H1 (cell line): Measurements from ENCODE around the gene CHI3L1. TPM values are rescaled to one million over a fixed set of nuclear protein-coding genes. Genes with fewer than 3 reads are reported as not detected.

Experiments used
- CTCF ChIA-PET: fragments of 300-600 bp; sonication (Branson Sonifier 250); formaldehyde crosslinking; loops from one replicate; lab custom pipeline; 2021; ENCODE audit not compliant: partially characterized antibody; lab: Charles Lee
- POLR2A ChIA-PET: fragments of 300-600 bp; sonication (Branson Sonifier 250); formaldehyde crosslinking; loops from one replicate; lab custom pipeline; 2021; ENCODE audit warnings: inconsistent platforms; ENCODE audit not compliant: partially characterized antibody; lab: Charles Lee
- DNase-seq, 2 experiments: peaks; one replicate each; pipeline versions ENCODE4 v3.0.0 to v3.0.0-alpha.2; 2010 to 2022; ENCODE audit warnings: low spot score in 2 of 2, low read depth in 1 of 2, mixed read lengths in 1 of 2
- FAIRE-seq: peaks from 2 replicates; lab custom pipeline; 2011; peaks lifted over from hg19 to GRCh38; lab: Jason Lieb, UNC
- H2AFZ ChIP-seq: 2 replicates; pipeline ENCODE4 v1.8.1; 2012; ENCODE audit warnings: low read length, inconsistent platforms
- H2AK5ac ChIP-seq: 2 replicates; pipeline ENCODE4 v1.6.1; 2013; ENCODE audit warnings: low read depth, low read length
- H2BK120ac ChIP-seq: replicated peaks from 2 replicates; pipeline ENCODE3; 2013; ENCODE audit warnings: low read depth, low read length, inconsistent platforms
- H2BK12ac ChIP-seq: 2 replicates; pipeline ENCODE4 v1.6.1; 2013; ENCODE audit warnings: low read depth, low read length
- H2BK15ac ChIP-seq: 2 replicates; pipeline ENCODE4 v1.6.1; 2013; ENCODE audit warnings: low read length
- H2BK20ac ChIP-seq: 2 replicates; pipeline ENCODE4 v1.6.1; 2013; ENCODE audit warnings: low read length
- H2BK5ac ChIP-seq: 2 replicates; pipeline ENCODE4 v1.6.1; 2013; ENCODE audit warnings: low read depth, low read length
- H3K14ac ChIP-seq: 2 replicates; pipeline ENCODE4 v1.6.1; 2013; ENCODE audit warnings: inconsistent platforms; ENCODE audit not compliant: insufficient read length
- H3K18ac ChIP-seq: 2 replicates; pipeline ENCODE4 v1.6.1; 2013; ENCODE audit warnings: low read length; ENCODE audit errors: extremely low read depth
- H3K23ac ChIP-seq: 2 replicates; pipeline ENCODE4 v1.6.1; 2013; ENCODE audit warnings: inconsistent platforms; ENCODE audit not compliant: insufficient read length
- H3K23me2 ChIP-seq: 2 replicates; pipeline ENCODE4 v1.6.1; 2013; ENCODE audit warnings: low read depth, low read length
- H3K27ac ChIP-seq: 2 replicates; pipeline ENCODE4 v1.6.1; 2011; ENCODE audit warnings: low read depth, low read length, inconsistent platforms
- H3K27me3 ChIP-seq, 4 experiments: replicated peaks in 1 of 4; 1 replicate in 1 of 4; 2 replicates in 3 of 4; pipeline versions ENCODE4 v1.6.1 to v1.8.1; 2011 to 2013; ENCODE audit warnings: low read length in 3 of 4, mild to moderate bottlenecking in 3 of 4, inconsistent platforms in 2 of 4, mixed read lengths in 2 of 4, moderate library complexity in 1 of 4; ENCODE audit not compliant: control insufficient read depth in 3 of 4, insufficient read depth in 3 of 4; ENCODE audit errors: extremely low read depth in 1 of 4
- H3K36me3 ChIP-seq, 4 experiments: 2 replicates each; pipeline versions ENCODE4 v1.6.1 to v1.8.1; 2011 to 2013; ENCODE audit warnings: mild to moderate bottlenecking in 4 of 4, low read length in 3 of 4, moderate library complexity in 2 of 4, control low read depth in 1 of 4, inconsistent platforms in 1 of 4; ENCODE audit not compliant: insufficient read depth in 4 of 4, control insufficient read depth in 2 of 4
- H3K4ac ChIP-seq: replicated peaks from 2 replicates; pipeline ENCODE3; 2013; ENCODE audit warnings: low read length, low read depth, mixed read lengths, inconsistent platforms; ENCODE audit not compliant: insufficient read length
- H3K4me1 ChIP-seq, 4 experiments: replicated peaks in 1 of 4; 1 replicate in 1 of 4; 2 replicates in 3 of 4; pipeline versions ENCODE4 v1.6.1 to v1.8.1; 2011 to 2013; ENCODE audit warnings: low read length in 3 of 4, inconsistent platforms in 2 of 4, mixed read lengths in 1 of 4; ENCODE audit not compliant: insufficient read depth in 4 of 4, control insufficient read depth in 3 of 4
- H3K4me2 ChIP-seq, 2 experiments: 2 replicates each; pipeline versions ENCODE4 v1.6.1 to v1.8.1; 2011 to 2013; ENCODE audit warnings: low read depth in 2 of 2, low read length in 2 of 2, control low read depth in 1 of 2, inconsistent platforms in 1 of 2, mild to moderate bottlenecking in 1 of 2; ENCODE audit not compliant: insufficient read depth in 1 of 2
- H3K4me3 ChIP-seq, 4 experiments: fragments of 200-600, 300-600 bp in 1 of 4; sonication (generic), shearing (Covaris generic), sonication (Bioruptor Twin) in 1 of 4; 2 replicates each; pipeline versions ENCODE4 v1.5.1 to v1.8.1; 2011 to 2016; ENCODE audit warnings: low read length in 4 of 4, low read depth in 3 of 4, control low read depth in 2 of 4, inconsistent platforms in 2 of 4, mild to moderate bottlenecking in 2 of 4, mixed read lengths in 1 of 4, moderate library complexity in 1 of 4; ENCODE audit not compliant: insufficient read depth in 2 of 4; ENCODE audit errors: extremely low read depth in 1 of 4
- H3K56ac ChIP-seq: replicated peaks from 2 replicates; pipeline ENCODE3; 2013; ENCODE audit warnings: low read depth, mild to moderate bottlenecking, mixed read lengths, low read length, inconsistent platforms; ENCODE audit not compliant: insufficient read length
- H3K79me1 ChIP-seq: 2 replicates; pipeline ENCODE4 v1.6.1; 2013; ENCODE audit warnings: low read depth, low read length, control low read depth
- H3K79me2 ChIP-seq, 2 experiments: 2 replicates each; pipeline versions ENCODE4 v1.6.1 to v1.8.1; 2012 to 2013; ENCODE audit warnings: low read length in 2 of 2, mild to moderate bottlenecking in 2 of 2, inconsistent platforms in 1 of 2; ENCODE audit not compliant: insufficient read depth in 2 of 2, control insufficient read depth in 1 of 2
- H3K9ac ChIP-seq, 4 experiments: replicated peaks in 1 of 4; 1 replicate in 1 of 4; 2 replicates in 3 of 4; pipeline versions ENCODE4 v1.6.1 to v1.8.1; 2011 to 2013; ENCODE audit warnings: low read depth in 3 of 4, low read length in 3 of 4, control low read depth in 2 of 4, mild to moderate bottlenecking in 2 of 4, moderate library complexity in 2 of 4, inconsistent platforms in 1 of 4; ENCODE audit errors: extremely low read depth in 1 of 4
- H3K9me3 ChIP-seq, 2 experiments: 2 replicates each; pipeline versions ENCODE4 v1.6.1 to v1.8.1; 2012 to 2013; ENCODE audit warnings: mild to moderate bottlenecking in 2 of 2, moderate library complexity in 2 of 2, control low read depth in 1 of 2, inconsistent platforms in 1 of 2, low read depth in 1 of 2, low read length in 1 of 2, mixed read lengths in 1 of 2; ENCODE audit not compliant: insufficient read depth in 2 of 2
- H4K20me1 ChIP-seq, 2 experiments: replicated peaks in 1 of 2; 2 replicates each; pipeline versions ENCODE3 to v1.8.1; 2011 to 2013; ENCODE audit warnings: inconsistent platforms in 2 of 2, low read length in 2 of 2, mild to moderate bottlenecking in 1 of 2; ENCODE audit not compliant: insufficient read depth in 2 of 2, control insufficient read depth in 1 of 2
- H4K5ac ChIP-seq: 2 replicates; pipeline ENCODE4 v1.6.1; 2013; ENCODE audit warnings: low read length, low read depth, mixed read lengths, inconsistent platforms; ENCODE audit not compliant: insufficient read length
- H4K8ac ChIP-seq: 2 replicates; pipeline ENCODE4 v1.8.0; 2013; ENCODE audit warnings: mild to moderate bottlenecking, moderate library complexity, low read length, inconsistent platforms; ENCODE audit not compliant: insufficient read depth; ENCODE audit errors: extremely low read depth
- H4K91ac ChIP-seq: replicated peaks from 2 replicates; pipeline ENCODE3; 2013; ENCODE audit warnings: low read length, mixed read lengths, inconsistent platforms; ENCODE audit not compliant: insufficient read length
- E2F6 ChIP-seq: IDR thresholded peaks from 2 replicates; pipeline ENCODE4 v1.6.1; 2012; ENCODE audit warnings: inconsistent platforms
- KDM5A ChIP-seq: fragments of 200-600 bp; IDR thresholded peaks from 2 replicates; pipeline ENCODE4 v1.7.1; 2012; ENCODE audit warnings: mild to moderate bottlenecking, low read length, inconsistent platforms, mixed read lengths
- NANOG ChIP-seq: IDR thresholded peaks from 2 replicates; pipeline ENCODE4 v1.6.1; 2011; ENCODE audit warnings: low read length, low read depth, mild to moderate bottlenecking, inconsistent platforms; ENCODE audit not compliant: insufficient read depth, poor library complexity, severe bottlenecking
- POLR2A ChIP-seq, 2 experiments: IDR thresholded peaks; 1 replicate in 1 of 2; 2 replicates in 1 of 2; pipeline ENCODE4 v1.6.1; 2011; ENCODE audit warnings: low read depth in 2 of 2, low read length in 2 of 2, mild to moderate bottlenecking in 2 of 2; ENCODE audit errors: control extremely low read depth in 1 of 2
- RNF2 ChIP-seq: fragments of 200-900, 300-1000 bp; sonication (generic); IDR thresholded peaks from 2 replicates; pipeline ENCODE4 v1.7.1; 2016; ENCODE audit warnings: borderline replicate concordance, low read depth, mild to moderate bottlenecking, antibody characterized with exemption, low read length; ENCODE audit not compliant: poor library complexity, severe bottlenecking; ENCODE audit errors: missing control alignments
- WGBS, 2 experiments: shearing (Covaris generic) in 1 of 2; methylation state at CpG; one replicate each; pipeline versions ENCODE4 v1.1.6 to v1.1.7; 2013 to 2015; ENCODE audit warnings: low lambda C conversion rate in 2 of 2, mixed read lengths in 2 of 2, inconsistent platforms in 1 of 2, low coverage in 1 of 2, missing lambda C conversion rate in 1 of 2; ENCODE audit not compliant: insufficient replicate concordance in 2 of 2, insufficient coverage in 1 of 2, insufficient read length in 1 of 2; ENCODE audit errors: extremely low coverage in 1 of 2, missing lambda C conversion rate in 1 of 2; 5-methylcytosine and 5-hydroxymethylcytosine counted together
- polyA plus RNA-seq, 7 experiments: library from polyadenylated mRNA; depleted of rRNA in 3 of 7; stranded (reverse) in 5 of 7; unstranded in 2 of 7; fragments of >200 nt in 5 of 7; fragments of 200-250 nt in 2 of 7; gene quantifications; 1 replicate in 5 of 7; 2 replicates in 1 of 7; 4 replicates in 1 of 7; pipeline versions ENCODE4 v1.2.1 to v1.2.3, GENCODE V29; 2011 to 2013; ENCODE audit warnings: missing spikeins in 2 of 7, mixed read lengths in 2 of 7
- total RNA-seq: library from RNA; stranded (reverse); fragmentation: NEBNext Ultra II Directional; extraction: Animal tissue kit (Norgen Biotek cat#: 25700); gene quantifications from 2 replicates; pipeline ENCODE4 v1.2.1, GENCODE V29; 2021

CHI3L1 gene
- total and polyA plus RNA-seq, 2 of the 8 experiments (the other 6 are each of a cell fraction or from before 2014, with no cell fraction given): 1.0 TPM; not detected in 1

DNA sequence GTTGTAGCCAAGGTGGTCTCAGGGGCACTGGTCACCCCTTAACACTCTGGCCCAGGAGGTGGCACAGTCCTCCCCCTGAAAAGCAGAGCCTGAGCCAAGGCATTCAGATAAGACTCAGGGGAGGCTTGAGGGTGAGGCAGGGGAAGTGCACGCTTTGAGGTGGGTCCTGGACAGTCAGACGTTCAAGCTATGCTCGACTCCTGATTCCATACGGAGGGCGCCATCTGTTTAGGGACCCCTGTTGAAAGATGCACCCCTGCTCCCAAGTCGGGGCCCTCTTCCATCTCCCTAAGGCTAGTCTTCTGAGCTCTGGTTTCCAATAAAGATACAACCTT is 12.9 kb upstream of the CHI3L1 start:
- H3K27me3 ChIP-seq: no peaks in the 10 kb centered on the region; a peak in 1 of 7 replicates
- H3K4me2 ChIP-seq: no peak overlapping the region
- H2AFZ ChIP-seq: no peak overlapping the region
- H3K23ac ChIP-seq: no peak overlapping the region
- H2BK12ac ChIP-seq: no peak overlapping the region
- H3K4ac ChIP-seq: no peak overlapping the region
- H3K79me1 ChIP-seq: no peaks in the 10 kb centered on the region
- no peak overlapping the region for H3K14ac ChIP-seq
- no peak overlapping the region for H3K18ac ChIP-seq
- H2BK5ac ChIP-seq: no peak overlapping the region
- CTCF ChIA-PET: interaction anchor here (0.7 to 6.7 kb wide), 14 partner anchors 10 to 544 kb away, joined by 3 to 55 read pairs (median 6); partner anchors contain the start of gene ADORA1
- no peak overlapping the region for H3K9ac ChIP-seq
- no peak for FAIRE-seq
- no peak overlapping the region for H4K5ac ChIP-seq
- H3K36me3 ChIP-seq: no peaks in the 10 kb centered on the region
- H4K20me1 ChIP-seq: no peaks in the 10 kb centered on the region
- no peak for DNase-seq
- 91% methylated on average over 6 of the region's 6 CpGs; no CpG with 5 or more reads in 1 of the 2 experiments for WGBS, 2 experiments
- H2BK120ac ChIP-seq: no peak overlapping the region
- H2BK20ac ChIP-seq: no peak overlapping the region
- H3K56ac ChIP-seq: no peak overlapping the region
- H2AK5ac ChIP-seq: no peak overlapping the region
- H3K4me3 ChIP-seq: no peak overlapping the region
- no peaks in the 10 kb centered on the region for H3K9me3 ChIP-seq
- no peaks in the 10 kb centered on the region for H3K23me2 ChIP-seq
- TF ChIP-seq RNF2 (no peak), NANOG (no peak), KDM5A (no peak), E2F6 (no peak), POLR2A (IDR thresholded peaks at IDR 0.05; ENCODE audit: control extremely low read depth in 1 of 2, low read depth in 2 of 2, low read length in 2 of 2) (no peak)
- H3K79me2 ChIP-seq: no peaks in the 10 kb centered on the region
- POLR2A ChIA-PET: no interaction called here
- H4K8ac ChIP-seq: no peak overlapping the region
- H3K4me1 ChIP-seq: peaks cover 0 to 3% (median 0%) of the 10 kb centered on the region in 4 experiments; a peak in 1 of 7 replicates
- no peak overlapping the region for H3K27ac ChIP-seq
- no peak overlapping the region for H2BK15ac ChIP-seq
- H4K91ac ChIP-seq: no peak overlapping the region
